Esophagus squamous epithelium (tissue), 5 donors: Measurements from ENCODE around the gene GPC5. TPM values are rescaled to one million over a fixed set of nuclear protein-coding genes. Genes with fewer than 3 reads are reported as not detected.

Experiments
- DNase-seq: peaks from one replicate; lab custom pipeline; 2025; lab: John Stamatoyannopoulos, UW
- H3K27ac ChIP-seq, 4 donors: fragments of 200-600 bp; sonication (generic); one replicate each; pipeline ENCODE4 v1.5.1; 2016 to 2019; ENCODE audit warnings: mild to moderate bottlenecking in 1 of 4
- H3K27me3 ChIP-seq, 4 donors: fragments of 200-600 bp; sonication (generic); 1 replicate in 3 of 4; 2 replicates in 1 of 4; pipeline versions ENCODE4 v1.5.1 to v1.6.0; 2017 to 2021; ENCODE audit warnings: antibody characterized with exemption in 1 of 4
- H3K36me3 ChIP-seq, 3 donors: fragments of 200-600 bp; sonication (generic); one replicate each; pipeline ENCODE4 v1.5.1; 2016 to 2019
- H3K4me1 ChIP-seq, 3 donors: fragments of 200-600 bp; sonication (generic); one replicate each; pipeline ENCODE4 v1.5.1; 2017 to 2019
- H3K4me3 ChIP-seq, 4 donors: fragments of 200-600 bp; sonication (generic); 1 replicate in 3 of 4; 2 replicates in 1 of 4; pipeline ENCODE4 v1.5.1; 2016 to 2019; ENCODE audit warnings: mild to moderate bottlenecking in 2 of 4, moderate library complexity in 1 of 4
- H3K9me3 ChIP-seq, 3 donors: fragments of 200-600 bp; sonication (generic); one replicate each; pipeline ENCODE4 v1.5.1; 2016 to 2019
- CTCF ChIP-seq, 6 experiments: fragments of 450-650 bp in 4 of 6; fragments of 200-600 bp in 2 of 6; sonication (generic) in 2 of 6; IDR thresholded peaks; one replicate each; pipeline ENCODE4 v1.5.1; 2016 to 2019; ENCODE audit warnings: antibody characterized with exemption in 6 of 6, mild to moderate bottlenecking in 4 of 6, moderate library complexity in 4 of 6
- POLR2A ChIP-seq, 4 donors: fragments of 450-650 bp; IDR thresholded peaks; one replicate each; pipeline ENCODE4 v1.6.1; 2017; ENCODE audit warnings: antibody characterized with exemption in 4 of 4, mild to moderate bottlenecking in 4 of 4, moderate library complexity in 3 of 4
- WGBS, 2 donors: methylation state at CpG; one replicate each; pipeline ENCODE4 v1.1.5; 2018; 5-methylcytosine and 5-hydroxymethylcytosine counted together
- intact Hi-C: fragments of 100-400 bp; cut with DNase I; formaldehyde crosslinking; loops from one replicate; pipeline ENCODE4 v1.15.0; 2022
- total RNA-seq, 4 donors: library from RNA; depleted of rRNA; stranded (reverse); fragments of >200 nt; gene quantifications; one replicate each; pipeline ENCODE4 v1.1.0, GENCODE V29; 2016
- donor health status: DM: yes; HTN: yes; CAD: no.

The GPC5 gene
- total RNA-seq, 4 donors from 2014 or later, result not detected

- WGBS, 2 donors, result 43 to 59% methylated on average over 3 of the region's 3 CpGs
- intact Hi-C loops, result no loop called here
- no peaks in the 10 kb centered on the region for H3K27me3 ChIP-seq
- no peak for DNase-seq
- no peak overlapping the region for H3K4me3 ChIP-seq
- H3K36me3 ChIP-seq, result no peaks in the 10 kb centered on the region
- no peak overlapping the region for H3K27ac ChIP-seq
- TF ChIP-seq POLR2A (IDR thresholded peaks at IDR 0.05) (no peak), CTCF (IDR thresholded peaks at IDR 0.05) (no peak)
- peaks cover 0 to 5% (median 0%) of the 10 kb centered on the region in 3 donors for H3K9me3 ChIP-seq
- H3K4me1 ChIP-seq, result no peaks in the 10 kb centered on the region
Observed at GRCh38 chr13:92044351-92044750, 645.9 kb downstream of the GPC5 start.

GRCh38 chr13:92054389-92054788 lies 656.0 kb downstream of the GPC5 start:
- H3K27me3 ChIP-seq, result no peaks in the 10 kb centered on the region
- intact Hi-C loops, result no loop called here
- H3K27ac ChIP-seq, result no peak overlapping the region
- TF ChIP-seq CTCF (IDR thresholded peaks at IDR 0.05) (no peak), POLR2A (IDR thresholded peaks at IDR 0.05) (no peak)
- no peak for DNase-seq
- no peaks in the 10 kb centered on the region for H3K9me3 ChIP-seq
- no peaks in the 10 kb centered on the region for H3K4me1 ChIP-seq
- no peak overlapping the region for H3K4me3 ChIP-seq
- no peaks in the 10 kb centered on the region for H3K36me3 ChIP-seq

GRCh38 chr13:92074658-92075057 lies 676.2 kb downstream of the GPC5 start:
- H3K4me1 ChIP-seq, result no peaks in the 10 kb centered on the region
- TF ChIP-seq POLR2A (IDR thresholded peaks at IDR 0.05), result no peak
- TF ChIP-seq CTCF (IDR thresholded peaks at IDR 0.05), result no peak
- no peaks in the 10 kb centered on the region for H3K36me3 ChIP-seq
- intact Hi-C loops, result no loop called here
- no peak for DNase-seq
- H3K4me3 ChIP-seq, result no peak overlapping the region
- H3K27ac ChIP-seq, result no peak overlapping the region
- no peaks in the 10 kb centered on the region for H3K9me3 ChIP-seq
- no peaks in the 10 kb centered on the region for H3K27me3 ChIP-seq
- 47 to 55% methylated on average over 4 of the region's 4 CpGs for WGBS, 2 donors

- TF ChIP-seq POLR2A (IDR thresholded peaks at IDR 0.05) (no peak), CTCF (IDR thresholded peaks at IDR 0.05) (no peak)
Observed at GRCh38 chr13:92097337-92097903, 699.0 kb downstream of the GPC5 start.

GRCh38 chr13:92101801-92102200 lies 703.4 kb downstream of the GPC5 start:
- Histone ChIP-seq H3K27me3 (no peaks in the 10 kb centered on the region), H3K27ac (no peak overlapping the region), H3K36me3 (no peaks in the 10 kb centered on the region), H3K4me1 (no peaks in the 10 kb centered on the region), H3K4me3 (no peak overlapping the region), H3K9me3 (no peaks in the 10 kb centered on the region)
- intact Hi-C loops, result no loop called here
- no peak for TF ChIP-seq POLR2A (IDR thresholded peaks at IDR 0.05)
- TF ChIP-seq CTCF (IDR thresholded peaks at IDR 0.05), result no peak
- DNase-seq, result no peak

More at GRCh38 chr13:92097337-92097903, 699.0 kb downstream of the GPC5 start:
- Histone ChIP-seq H3K4me3 (no peak overlapping the region), H3K27me3 (no peaks in the 10 kb centered on the region), H3K9me3 (peaks cover 0 to 6% (median 0%) of the 10 kb centered on the region in 3 donors), H3K36me3 (no peaks in the 10 kb centered on the region), H3K27ac (no peak overlapping the region), H3K4me1 (no peaks in the 10 kb centered on the region)
- no peak for DNase-seq
- WGBS, 2 donors, result 47 to 55% methylated on average over 4 of the region's 4 CpGs
- intact Hi-C loops, result no loop called here
